Globus pallidus (tissue), 1 donor: ENCODE measurements around the gene ZNF385D.
A peak's percentile ranks its signal among the peaks of the same experiment; 100 is the strongest.

Source experiments
- DNase-seq: peaks from one replicate; pipeline ENCODE4 v3.0.0-alpha.2; 2015; ENCODE audit warnings: low spot score

The ZNF385D gene

DNA sequence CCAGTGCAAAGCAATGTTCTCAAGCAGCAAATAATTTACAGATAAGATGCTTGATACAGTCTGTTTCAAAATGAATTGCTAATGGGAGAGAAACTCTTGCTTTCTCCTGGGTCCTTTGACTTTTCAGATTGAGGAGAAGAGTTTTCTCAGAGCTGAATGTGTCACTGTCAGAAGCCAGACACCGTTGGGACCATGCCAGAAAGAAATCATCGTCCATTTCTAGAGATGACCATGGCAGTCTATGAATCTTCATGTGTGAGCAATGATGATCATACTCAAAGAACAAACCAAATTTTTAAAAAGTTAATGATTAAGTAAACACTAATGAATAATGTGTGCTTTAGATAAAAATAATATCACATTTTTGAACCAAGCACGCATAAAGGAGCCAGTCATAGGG is 77.6 kb downstream of the ZNF385D start:
- no peak for DNase-seq

DNA sequence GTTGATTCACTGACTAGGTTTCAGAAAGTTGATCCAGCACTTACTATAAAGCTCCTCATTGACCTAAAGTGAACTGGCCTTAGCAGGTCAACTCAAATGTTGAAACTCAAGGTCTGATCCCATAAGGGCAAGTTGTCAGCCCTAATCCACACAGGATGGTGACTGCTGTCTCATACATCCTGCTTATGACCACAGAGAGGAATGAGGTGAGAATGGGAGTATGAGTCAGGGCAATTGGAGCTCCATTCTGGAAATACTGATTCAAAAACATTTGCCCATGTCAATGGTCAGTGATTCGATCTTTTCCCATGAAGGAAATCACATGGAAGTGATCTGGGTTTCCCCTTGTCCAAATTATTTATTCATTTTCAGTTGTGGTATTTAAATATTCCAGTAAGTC is 78.7 kb downstream of the ZNF385D start:
- no peak for DNase-seq

DNA sequence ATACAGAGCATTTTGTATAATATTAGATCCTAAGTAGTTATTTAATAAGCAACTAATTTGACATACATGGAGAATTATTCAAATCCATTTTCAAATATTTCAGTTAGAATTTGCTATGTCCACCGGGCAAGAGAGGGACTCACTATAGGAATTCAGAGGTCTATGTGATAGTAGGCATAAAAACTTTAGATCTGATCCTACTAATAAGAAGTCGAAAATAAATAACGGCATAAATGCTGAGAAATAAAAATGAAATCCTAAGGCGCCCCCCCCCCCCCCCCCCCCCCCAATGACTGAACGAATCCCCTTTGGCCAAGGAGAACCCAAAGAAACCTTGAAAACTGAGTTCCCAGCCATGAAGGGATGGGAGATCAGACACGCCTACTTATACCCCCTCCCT is 80.6 kb downstream of the ZNF385D start:
- no peak for DNase-seq

DNA sequence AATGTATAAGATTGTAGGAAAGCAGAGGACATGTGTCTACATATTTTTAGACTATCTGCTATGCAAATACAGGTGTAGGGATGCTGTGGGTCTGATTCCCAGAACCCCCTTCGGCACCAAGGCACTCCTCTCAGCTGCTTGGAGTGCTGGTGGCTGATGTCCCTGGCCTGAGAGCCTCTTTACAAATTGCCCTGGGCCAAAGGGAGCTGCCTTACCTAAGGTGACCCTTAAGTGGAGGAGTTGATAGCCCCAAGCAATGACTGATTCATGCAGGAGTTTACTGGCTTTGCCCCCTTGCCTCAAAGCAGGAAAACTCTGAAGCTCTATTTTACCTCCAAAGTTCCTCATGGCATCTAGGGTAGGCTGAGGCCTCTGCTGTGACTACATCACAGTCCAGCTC is 83.0 kb downstream of the ZNF385D start:
- DNase-seq: no peak

DNA sequence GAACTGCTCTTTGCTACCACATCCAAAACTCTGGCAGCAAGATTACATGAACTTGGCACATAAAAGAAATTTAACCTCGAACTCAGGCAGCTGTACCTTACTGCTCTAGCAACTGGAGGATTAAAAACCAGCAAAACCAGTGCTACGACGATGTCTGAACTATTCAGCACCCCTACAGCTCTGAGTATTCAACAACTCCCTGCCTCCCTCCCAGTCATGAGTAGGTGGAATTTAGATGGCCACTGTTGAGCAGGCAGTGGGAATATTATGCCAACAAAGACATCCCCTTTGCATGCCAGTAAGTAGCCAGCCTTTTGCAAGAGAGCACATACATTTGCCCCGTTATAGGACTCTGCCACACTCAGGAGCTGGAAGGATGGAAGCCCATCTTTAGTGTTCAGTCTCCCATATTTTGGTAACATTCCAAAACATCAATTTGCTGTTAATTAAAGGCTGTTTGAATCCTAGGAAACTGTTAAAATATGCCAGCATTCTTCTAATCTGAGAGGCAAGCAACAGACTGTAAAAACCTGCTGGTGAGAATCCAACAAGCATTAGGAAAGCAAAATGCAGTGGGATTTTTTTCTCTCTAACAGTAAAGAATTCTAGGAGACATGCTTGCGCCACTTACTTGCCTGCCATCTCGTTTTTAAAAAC is 85.4 kb downstream of the ZNF385D start:
- no peak for DNase-seq

DNA sequence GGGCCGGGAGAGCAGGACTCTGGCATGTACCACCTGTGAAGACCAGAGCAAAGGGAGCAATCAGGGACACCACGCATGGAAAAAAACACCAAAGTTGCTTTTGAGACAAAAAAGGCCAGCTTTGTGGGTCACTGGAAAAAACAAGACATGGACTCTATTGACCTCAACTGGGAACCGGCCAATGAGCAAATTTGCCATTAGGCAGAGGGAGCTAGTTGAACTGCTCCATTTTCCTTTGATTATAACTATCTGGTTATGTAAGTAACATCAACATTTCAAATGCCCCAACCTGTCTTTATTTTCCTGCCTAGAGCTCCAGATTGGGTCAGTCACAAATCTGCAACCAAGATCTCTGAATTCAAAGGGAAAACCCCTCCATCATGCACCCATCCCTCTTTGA is 86.0 kb downstream of the ZNF385D start:
- DNase-seq: no peak

DNA sequence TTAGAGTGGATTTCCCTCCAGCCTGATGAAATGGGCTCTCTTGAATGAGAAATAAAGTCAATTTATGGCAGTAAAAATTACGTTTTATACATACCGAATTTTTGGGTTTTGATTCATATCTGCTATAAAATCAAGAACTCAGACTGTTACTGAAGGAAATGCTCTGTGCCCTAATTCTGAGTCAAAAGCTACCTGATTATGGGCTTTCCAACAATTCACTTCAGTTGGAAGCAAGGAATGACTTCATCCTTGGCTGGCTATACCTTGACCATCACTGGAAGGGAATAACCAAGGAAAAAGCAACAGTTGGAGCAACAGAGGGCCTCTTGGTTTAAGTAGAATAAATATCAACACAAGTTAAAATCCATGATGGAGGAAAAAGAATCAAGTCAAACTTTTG is 88.6 kb downstream of the ZNF385D start:
- DNase-seq: no peak

DNA sequence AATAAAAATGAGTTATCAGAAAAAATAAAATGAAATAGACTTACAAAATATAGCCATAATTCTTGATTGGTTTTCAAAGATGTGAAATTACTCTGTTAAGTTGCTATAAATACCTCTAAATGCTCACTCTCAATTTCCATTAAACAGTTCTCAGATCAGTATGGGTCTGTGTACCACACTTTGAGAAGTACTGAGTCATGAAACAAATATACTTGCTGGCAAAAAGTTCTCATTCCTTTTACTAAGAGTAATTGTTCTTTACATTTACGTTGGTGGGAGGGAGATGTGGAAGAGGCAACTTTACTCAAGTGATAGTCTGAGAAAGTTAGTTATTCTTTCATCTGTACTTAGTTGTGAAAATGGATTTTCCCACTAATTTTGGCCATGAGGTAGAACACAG is 96.3 kb downstream of the ZNF385D start:
- no peak for DNase-seq

DNA sequence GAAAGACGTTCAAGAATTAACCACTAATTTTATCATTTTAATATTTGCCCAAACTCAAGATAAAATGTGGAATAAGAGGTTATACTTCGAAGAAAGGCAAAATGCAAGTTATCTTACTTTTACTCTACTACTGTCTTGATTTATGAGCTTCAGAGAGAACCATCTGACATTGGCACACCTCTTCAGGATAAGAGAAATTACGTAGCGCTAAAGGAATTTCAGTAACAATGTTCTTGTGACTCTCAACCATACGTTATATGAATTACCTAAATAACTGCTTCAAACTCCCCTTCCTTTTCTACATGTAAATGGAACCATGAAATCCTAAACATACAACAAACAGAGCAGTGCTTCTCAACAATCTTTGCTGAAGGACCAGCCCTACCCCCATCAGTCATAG is 96.8 kb downstream of the ZNF385D start:
- no peak for DNase-seq

DNA sequence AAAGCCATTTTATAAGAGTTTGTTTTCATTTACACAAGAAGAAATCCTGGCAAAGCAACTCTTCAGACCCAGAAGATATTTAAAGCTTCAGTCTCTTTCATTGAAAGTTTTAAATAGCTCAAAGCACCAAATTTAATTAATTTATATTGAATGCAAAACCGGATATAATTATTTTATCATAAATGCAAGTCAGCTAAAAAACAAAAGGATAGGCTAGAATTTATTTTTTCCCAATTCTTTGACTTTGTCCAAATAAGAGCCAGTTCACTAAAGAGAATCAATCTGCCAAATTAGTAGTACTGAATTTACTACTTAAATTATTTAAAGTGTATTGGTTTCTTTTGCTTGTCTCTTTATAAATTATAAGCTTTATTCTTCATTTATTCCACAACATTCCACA is 101.5 kb downstream of the ZNF385D start:
- no peak for DNase-seq

DNA sequence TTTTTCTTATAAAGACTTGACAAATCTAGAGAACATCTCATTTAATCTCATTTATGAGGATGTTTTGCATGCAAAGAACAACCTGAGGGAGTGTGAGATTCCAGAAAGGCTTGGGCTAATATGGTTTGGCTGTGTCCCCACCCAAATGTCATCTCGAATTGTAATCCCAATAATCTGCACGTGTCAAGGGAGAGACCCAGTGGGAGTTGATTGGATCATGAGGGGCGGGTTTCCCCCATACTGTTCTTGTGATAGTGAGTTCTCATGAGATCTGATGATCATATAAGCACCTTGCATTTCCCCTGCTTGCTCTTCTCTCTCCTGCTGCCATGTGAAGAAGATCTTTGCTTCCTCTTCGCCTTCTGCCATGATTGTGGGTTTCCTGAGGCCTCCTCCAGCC is 103.0 kb downstream of the ZNF385D start:
- no peak for DNase-seq

DNA sequence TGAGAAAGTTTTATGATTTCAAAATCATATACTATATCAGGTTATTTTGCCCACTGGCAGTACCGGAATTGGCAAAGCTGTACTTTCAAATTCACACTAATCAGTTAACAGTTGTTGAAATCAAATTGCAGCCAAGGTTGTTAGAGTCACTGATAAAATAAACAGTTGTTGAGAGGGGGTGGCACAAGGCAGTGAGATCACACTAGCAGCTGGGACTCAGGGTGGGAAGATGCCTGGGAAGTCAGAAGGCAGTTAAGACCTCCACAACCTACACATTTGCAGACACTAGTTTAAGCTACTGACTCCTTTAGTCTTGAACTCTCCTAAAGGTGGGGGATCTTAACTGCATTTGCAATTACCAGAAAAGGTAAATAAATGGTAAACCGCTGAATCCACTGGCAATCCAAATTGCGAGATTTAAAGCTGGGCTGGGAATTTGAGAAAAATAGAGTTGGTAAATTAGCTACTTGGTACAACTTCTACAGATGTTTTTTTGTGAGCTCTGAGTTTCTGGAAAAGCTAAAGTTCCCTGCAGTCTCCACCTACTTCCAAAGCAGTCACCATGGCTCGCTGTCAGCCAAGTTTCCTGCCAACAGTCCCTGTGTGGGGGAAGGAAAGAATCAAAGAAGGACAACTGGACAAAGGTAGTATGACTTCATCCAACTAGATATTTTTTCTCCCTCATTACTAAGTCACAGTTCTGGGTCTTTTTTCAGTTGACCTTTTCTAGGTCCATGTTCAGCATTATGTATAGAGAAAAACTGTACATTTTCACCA is 105.7 kb downstream of the ZNF385D start:
- peak; percentile 9 for DNase-seq

DNA sequence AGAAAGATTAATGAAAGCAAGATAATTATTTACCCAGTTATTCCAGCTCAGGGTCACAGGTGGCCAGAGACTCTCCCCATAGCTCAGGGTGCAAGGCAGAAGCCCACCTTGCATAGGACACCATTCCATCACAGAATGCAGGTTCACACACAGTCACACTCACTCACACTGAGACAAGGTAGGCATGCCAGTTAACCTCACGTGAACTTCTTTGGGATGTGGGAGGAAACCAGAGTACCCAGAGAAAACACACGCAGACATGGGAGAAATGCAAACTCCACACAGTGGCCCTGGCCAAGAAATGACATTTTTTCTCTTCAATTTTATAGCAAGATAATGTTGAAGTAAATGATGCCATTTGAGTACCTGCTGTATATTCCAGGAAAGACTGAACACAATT is 106.7 kb downstream of the ZNF385D start:
- DNase-seq: no peak

DNA sequence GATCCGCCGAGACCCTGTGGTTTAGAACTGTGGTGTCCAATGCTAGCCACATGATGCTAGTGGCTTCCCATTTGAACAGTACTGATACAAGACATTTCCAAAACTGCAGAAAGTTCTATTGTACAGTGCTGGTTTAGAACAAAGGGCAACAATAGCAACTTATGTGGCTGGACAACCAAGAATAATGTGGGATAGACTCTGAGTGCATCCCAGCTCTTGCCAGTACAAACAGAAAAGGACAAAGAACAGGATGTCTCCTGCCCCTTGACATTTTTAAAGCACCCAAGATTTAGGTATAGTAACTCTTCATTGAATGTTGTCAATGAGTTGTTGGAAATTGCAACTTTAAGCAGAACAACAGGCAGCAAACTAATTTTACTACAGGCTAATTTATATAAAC is 107.3 kb downstream of the ZNF385D start:
- no peak for DNase-seq

DNA sequence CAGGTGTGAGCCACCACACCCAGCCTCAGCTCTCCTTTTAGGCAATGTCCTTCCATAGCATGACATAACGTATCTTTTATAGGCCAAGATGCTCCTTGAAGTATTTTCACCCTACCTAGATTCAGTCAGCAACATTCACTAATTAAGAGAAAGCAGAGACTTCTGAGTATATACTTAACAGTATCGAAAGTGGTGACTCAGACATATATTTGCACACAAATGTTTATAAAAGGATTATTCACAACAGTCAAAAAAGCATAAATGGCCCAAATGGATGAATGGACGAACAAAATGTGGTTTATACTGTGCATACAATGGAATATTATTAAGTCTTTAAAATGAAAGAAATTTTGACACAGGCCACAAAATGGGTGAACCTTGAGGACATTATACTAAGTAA is 108.6 kb downstream of the ZNF385D start:
- no peak for DNase-seq

DNA sequence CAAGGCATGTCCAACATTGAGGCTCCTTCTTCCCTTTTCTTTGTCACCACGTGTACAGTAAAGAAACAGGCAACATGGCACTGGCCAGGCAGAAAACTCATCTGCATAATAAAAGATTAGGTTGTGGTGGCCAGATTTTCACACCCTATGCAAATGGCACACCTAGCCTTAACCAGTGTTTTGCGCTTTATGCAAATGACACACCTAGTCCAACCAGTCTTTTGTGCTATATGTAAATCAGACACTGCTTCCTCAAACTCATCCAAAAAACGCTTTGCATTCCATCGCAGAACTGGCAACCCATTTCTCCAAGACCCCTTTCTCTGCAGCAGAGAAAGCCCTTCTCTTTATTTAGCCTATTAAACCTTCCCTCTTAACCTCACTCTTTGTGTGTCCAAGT is 109.1 kb downstream of the ZNF385D start:
- DNase-seq: no peak

DNA sequence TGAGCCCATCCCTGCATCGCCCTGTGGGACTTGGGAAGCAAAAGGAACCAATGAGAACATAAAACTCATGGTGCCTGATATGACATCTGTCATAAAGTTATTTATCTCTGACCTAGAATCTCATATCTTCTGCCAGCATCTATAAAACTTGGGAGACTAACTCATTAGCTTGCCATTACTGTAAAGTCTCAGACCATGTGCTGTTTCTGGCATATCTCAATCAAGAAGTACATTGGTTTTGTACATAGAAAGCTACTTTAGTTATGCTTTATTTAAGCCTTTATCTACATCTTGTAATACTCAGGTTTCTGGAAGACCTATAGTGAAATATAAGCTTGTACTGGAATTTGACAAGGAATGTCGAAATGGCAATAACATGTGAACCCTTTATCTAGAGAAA is 112.5 kb downstream of the ZNF385D start:
- no peak for DNase-seq

DNA sequence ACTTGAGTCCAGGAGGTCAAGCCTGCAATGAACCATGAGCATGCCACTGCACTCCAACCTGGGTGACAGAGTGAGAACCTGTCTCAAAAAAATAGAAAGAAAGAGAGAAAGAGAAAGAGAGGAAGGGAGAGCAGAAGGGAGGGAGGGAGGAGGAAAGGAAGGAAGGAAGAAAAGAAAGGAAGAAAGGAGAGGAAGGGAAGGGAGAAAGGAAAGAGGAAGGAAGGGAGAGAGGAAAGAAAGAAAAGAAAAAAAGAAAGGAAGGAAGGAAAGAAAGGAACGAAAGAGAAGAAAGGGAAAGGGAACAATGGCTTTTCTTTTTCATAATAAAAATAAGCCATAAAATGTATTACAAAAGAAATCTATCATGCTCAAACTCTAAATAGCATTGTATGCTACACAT is 116.9 kb downstream of the ZNF385D start:
- no peak for DNase-seq

DNA sequence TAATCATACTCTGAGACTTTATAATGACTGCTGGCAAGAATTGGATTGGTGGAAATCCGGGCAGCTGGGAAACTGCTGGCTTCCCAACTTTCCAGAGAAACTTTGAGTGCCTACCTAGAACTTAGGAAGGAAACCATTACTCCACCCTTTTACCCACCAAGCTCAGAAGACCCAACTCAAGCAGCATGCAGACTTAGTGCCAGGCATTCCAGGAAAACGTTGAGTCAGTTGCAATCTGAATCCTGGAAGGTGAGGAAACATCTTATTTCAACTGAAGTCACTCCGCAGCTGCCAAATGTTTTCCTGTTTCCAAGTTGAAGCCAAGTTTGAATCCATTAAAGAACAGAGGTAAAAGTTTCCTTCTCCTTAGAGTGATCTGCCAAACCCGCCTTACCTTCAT is 126.5 kb downstream of the ZNF385D start:
- DNase-seq: no peak

DNA sequence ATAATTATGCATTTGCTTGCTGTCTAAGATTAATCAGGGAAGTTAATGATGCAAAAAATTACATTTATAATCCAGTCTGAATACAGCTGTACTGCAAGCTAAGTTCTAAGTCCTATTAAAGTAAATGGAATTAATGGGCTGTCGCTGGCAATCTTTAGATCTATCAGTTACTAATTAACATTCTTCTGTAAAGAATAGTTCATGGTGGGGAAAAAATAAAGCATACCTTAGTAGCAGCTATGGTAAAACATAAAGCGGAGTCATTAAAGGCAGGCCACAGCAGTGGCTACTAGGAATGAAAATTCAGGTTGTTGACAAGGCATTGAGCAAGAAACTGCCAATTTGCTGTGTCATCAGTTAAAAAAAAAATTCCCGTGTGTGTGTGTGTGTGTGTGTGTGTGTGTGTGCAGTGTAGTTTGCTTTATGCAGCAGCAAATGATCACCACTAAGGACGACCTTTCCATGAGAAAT is 129.8 kb downstream of the ZNF385D start:
- DNase-seq: no peak

DNA sequence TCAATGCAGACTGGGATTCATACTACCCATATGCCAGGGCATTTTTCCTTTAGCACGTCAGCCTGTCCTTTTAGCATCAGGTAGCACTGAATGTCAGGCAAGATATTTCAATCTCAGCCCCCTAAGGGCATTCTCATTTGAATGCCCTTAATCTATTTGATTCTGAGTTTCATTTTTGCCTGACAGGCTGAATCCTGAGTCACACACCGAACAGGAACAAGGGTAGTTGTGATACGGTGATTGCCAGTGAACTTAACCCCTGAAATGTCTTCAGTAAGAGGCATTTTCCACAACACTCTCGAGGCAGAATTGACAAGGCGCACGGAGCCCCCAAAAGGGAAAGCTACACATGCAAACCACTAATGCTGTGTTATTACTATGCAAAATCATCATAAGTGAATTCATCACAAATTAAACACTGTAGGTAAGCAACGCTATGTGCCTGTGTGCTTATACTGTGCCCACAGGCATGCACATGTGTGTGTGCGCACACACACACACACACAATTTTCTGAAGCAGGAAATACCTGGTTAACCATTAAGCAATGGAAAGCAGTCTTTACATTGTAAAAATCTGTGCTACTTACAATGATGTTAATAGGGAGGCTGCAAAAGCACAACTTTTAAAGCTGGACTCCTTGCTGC is 130.4 kb downstream of the ZNF385D start:
- no peak for DNase-seq

DNA sequence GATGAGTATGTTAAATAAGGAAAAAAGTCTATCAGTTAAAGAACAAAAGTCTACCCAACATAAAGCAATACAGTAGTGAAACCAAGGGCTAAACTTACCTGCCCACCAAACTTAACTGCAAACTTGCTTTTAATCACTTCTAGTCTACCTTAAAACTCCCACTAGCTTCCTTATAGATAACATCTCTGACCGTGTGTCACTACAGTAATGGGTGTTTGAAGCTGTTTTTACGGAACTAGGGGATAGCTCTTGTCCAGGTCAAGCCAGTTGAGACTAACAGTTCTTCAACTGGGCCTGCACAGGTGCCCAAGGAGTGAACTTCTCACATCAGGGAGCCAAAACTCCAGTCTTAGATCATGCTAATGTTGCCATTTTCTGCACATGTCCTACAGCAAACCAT is 132.3 kb downstream of the ZNF385D start:
- no peak for DNase-seq

DNA sequence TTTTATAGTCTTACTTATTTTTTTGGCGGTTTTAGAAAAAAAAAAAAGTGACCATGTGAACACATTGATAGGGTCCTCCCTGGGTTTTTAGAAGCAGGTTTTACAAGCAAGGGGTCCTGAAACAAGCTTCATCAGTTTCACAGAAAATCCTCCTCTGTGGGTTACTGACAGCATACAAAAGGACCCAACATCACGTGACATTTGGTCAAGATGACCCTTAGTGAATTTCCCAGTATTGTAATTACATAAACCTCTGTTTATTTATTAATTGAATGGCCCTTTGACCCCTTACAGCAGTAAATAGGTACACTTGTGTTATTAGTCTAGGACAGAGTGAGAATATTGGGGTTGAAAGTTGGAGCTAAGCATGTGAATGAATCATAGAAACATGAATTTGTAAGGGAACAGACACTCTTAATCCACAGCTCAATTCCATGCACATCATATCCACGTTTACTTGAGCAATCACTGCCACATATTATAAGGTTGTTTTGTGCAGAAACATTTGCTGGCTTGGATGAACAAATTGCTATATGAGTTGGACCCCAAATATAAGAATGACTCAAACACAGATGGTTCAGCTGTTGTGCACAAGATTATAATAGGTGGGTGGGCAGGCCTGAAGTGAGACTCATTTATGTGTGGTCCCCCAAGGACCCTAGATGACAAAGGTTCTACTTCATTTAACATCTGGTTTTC is 137.5 kb downstream of the ZNF385D start:
- no peak for DNase-seq
